Measurements from ENCODE around the gene PAFAH2.
A peak's percentile ranks its signal among the peaks of the same experiment; 100 is the strongest.

PAFAH2 gene

DNA sequence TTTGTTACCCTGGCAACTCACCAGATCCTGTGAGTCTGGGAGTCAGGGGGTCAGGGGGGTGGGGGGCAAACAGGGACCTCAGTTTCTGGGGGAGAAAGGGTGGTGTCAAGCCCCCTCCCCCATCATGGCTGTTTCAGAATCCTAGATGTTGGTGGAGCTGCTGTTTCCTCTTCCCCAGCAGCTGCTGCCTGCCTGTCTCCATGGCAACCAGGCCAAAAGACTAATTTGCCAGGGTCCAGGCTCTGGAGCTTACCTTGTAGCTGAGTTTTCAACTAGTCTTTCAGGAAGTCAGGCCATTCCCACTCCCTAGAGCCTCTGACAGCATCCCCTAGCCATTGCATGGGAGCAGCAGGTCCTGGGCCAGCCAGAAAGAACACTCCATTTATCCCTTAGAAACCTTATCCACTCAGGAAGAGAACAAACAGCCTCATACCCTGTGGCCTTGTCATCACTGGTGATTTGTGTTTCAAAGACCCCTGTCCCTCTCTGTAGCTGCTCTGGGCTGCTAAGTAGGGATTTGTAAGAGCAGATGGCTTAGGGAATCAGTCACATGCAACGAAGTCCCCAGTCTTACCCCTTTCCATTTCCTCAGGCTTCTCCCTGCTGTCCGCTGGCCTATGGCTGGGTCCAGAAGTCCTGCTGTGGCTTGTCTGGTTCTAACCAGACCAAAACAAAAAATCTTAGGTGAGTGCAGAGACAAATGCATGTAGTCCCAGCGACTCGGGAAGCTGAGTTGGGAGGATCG is 70.2 kb downstream of the PAFAH2 start:
- DNase-seq: peak in 1 of 2 experiments; percentile 56

DNA sequence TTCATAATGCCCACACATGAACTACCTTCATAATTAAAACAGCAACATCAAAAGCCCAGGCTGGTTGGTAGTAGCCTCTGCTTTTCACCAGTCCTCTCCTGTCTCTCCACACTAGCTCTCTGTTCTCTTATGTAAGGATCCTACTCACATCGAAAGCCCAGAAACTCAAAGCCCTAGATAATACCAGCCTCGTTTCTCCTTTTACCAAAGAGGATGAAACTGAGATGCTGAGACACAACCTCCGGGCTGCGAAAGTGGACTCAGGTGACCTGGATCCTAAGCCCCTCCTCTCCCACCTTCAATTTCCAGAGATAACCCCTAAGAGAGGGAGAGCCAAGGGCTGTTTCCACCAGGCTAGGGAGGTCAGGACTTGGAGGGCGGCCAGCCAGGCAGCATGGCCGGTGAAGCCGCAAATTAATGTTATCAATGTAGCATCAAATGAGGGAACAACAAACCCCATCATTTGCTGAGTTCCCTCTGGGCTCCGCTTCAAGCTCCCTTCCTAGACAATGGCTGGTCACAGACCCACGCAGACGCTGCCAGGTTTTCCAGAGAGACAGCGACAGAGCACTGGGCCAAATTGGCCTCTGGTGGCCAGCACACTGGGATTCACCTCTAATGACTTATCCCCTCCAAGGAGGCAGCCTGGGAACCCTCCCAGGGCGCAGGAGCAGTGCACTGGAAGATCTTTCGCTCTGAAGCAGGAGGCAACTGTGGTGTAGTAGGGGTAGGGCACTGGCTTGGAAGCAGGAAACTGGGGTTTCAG is 70.9 kb downstream of the PAFAH2 start:
- peak in 1 of 2 experiments; percentile 13 for DNase-seq

DNA sequence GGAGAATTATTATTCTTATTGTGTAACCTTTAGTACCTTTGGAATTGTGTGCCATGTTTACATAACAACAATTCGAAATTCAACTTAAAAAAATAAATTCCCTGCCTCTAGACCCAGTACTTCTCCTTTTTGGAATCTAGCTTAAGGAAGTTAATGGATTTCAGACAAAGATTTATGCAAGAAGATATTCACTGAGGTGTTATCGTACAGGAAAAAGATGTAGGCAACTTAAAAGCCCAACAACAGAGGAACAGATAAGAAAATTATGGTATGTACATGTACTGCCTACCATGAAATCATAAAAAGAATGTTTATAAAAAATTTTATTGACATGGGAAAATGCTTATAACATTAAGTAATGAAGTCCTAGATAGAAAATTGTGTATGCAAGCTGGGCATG is 73.4 kb downstream of the PAFAH2 start:
- DNase-seq: no peak

DNA sequence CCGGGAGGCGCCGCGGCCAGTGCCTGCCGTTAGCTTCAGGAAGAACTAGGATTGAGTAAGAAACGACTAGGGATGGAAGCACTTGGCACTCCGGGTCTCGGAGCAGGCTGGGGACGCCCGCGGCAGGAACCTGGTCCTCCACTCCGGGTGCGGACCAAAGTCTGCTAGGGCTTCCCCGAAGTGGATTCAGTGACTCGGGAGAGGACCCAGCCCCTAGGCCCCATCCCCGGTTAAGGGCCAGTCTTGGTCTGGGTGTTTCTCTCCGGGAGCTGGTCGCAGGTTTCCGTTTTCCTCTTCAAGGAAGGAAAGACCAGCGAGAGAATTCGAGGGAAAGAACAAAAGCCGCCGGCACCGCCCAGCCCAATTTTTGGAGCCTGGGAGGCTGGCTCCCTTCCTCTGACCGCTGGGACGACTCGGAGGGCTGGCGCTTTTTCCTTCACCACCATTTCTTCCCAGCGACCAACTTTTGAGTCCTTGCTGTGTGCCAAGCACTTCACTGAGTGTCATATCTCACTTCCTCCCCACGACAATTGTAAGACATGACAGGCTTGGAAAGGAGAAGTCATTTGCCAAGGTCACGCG is 74.8 kb downstream of the PAFAH2 start:
- DNase-seq: peak in 1 of 2 experiments; percentile 56

DNA sequence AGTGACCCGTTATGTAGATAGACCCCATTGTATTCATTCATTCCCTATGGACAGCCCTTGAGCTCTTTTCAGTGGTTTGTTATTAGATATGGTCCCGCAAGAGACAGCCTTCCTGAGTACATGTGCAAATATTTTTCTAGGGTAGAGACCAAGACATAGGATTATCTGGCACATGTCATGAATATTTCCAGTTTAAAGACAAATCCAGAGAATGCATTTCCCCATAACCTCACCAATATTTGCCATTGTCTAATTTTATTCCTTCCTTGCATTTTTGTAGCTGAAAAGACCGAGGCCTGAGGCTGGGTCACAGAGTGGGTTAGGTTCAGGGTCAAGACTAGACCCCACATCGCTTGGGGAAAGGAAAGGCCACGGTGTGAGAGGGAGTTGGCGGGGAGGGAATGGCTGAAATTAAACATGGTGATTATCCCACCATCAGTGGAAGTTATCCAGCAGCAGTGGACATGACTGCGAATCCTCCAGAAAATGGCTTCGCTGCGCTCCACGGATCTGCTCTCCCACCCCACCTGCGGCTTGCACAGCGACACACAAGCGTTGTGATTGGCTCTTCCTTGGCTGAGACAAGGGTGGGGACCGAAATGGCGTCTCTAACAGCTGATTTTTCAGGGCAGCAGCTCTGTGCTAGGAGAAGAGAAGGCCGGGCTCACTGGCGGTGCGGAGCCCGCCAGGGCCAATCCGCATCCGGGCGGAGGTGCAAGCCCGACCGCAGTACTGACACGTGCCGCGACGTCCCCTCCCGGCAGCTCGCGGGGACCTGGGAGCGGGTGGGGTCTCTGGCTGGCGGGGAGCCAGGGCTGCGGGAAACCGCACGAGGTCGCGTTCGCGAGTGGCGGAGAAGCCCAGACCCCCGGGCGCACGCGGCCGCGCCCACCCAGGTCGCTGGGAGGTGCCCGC is 75.5 kb downstream of the PAFAH2 start:
- DNase-seq: peak in 1 of 2 experiments; percentile 63

DNA sequence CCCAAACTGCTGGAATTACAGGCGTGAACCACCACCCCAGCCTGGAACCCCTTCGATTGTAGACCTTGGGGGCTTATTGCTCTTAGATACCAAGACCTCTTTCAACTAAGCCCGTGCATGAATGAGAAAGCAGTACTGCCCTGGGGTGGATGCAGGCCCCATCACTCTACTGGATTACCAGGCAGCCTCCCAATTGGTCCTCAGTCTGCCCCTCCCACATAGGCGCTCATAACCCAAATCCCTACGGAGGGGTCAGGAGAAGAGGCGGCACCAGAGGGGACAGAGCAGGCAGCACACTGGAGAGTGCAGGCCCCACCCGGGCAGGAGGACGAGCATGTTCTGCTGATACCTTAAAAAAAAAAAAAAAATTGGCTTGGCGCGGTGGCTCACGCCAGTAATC is 79.2 kb downstream of the PAFAH2 start:
- no peak for DNase-seq

DNA sequence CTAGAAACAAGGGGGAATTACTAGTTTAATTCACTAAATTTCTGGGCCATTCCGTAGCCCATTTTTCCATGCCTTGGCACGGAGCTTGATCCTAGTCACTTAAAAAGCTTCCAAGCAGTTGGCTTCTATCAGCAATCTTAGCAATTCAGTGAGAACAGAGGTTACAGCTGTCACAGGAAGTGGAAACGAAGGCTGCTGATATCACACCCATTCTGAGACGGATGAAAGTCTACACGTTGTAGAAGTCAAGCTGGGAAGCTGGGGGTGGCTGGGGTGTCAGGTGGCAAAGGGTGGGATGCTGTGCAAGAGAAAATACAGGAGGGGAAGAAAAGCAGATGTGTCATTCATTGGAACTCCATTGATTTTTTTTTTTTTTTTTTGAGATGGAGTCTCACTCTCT is 79.9 kb downstream of the PAFAH2 start:
- DNase-seq: no peak

DNA sequence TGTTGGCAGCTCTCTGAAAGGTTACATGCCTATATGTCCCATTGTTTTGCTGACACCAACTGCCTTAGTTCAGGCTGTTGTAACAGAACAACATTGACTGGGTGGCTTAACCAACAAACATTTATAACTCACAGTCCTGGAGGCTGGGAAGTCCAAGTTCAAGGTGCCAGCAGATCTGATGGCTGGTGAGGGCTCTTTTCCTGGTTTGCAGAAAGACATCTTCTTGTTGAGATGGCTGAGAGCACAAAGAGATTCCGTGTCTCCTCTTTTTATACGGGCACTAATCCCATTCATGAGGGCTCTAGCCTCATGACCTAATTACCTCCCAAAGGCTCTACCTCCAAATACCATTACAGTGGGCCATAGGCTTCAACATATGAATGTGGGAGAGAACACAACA is 81.4 kb downstream of the PAFAH2 start:
- no peak for DNase-seq

DNA sequence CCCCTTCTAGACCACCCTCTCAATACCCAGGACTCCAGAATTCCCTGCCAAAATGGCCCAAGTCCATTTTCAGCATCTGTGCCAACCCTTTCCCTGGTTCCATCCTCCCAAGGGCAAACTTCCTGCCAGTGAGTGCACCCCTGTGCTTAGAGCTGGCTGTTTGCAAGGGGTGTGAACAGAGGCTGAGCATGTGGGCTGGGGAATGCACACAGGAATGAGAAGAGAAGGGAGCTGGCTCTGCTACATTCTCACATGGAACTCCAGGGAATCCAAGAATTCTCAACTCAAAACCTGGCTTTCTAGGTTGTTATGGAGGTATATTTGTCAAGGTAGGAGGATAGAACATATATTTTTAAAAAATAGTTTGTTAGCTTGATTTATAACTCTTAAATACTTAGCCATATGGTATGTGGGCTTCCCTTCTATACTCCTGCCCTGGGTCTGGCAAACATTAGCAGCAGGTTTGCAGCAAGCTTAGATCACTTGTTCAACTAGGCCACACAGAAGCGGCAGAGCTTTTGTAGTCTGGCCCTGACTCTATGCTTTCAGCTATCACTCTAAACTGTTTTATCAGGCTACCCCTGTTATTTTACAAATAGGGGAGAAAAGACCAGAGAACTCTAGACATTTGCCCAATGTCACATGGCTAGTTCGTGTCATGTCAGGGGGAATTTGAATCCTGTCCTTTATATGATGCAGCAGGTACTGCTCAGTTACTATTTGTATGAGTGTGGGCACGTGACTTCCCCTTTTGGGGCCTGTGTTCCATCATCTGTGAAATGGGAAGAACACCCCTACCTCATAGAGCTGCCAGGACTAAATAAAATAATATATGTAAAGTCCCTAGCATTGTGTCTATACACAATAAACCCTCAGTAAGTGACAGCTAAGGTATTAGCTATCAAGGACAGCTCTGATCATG is 83.5 kb downstream of the PAFAH2 start:
- DNase-seq: no peak

DNA sequence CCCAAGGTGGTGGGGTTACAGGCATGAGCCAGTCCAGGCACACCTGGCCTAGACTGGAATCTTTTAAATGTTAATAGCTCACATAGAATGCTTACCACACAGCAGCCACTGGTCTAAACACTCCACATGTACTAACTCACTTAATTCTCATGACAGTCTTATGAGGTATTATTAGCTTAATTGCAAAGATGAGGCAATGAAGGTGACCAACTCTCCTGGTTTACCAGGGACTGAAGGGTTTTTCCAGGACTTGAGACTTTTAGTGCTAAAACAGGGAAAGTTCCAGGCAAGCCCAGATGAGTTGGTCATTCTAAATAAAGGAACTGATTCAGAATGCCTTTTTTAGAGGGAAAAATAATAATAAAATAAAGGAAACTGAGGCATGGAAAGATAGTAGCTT is 84.7 kb downstream of the PAFAH2 start:
- no peak for DNase-seq

DNA sequence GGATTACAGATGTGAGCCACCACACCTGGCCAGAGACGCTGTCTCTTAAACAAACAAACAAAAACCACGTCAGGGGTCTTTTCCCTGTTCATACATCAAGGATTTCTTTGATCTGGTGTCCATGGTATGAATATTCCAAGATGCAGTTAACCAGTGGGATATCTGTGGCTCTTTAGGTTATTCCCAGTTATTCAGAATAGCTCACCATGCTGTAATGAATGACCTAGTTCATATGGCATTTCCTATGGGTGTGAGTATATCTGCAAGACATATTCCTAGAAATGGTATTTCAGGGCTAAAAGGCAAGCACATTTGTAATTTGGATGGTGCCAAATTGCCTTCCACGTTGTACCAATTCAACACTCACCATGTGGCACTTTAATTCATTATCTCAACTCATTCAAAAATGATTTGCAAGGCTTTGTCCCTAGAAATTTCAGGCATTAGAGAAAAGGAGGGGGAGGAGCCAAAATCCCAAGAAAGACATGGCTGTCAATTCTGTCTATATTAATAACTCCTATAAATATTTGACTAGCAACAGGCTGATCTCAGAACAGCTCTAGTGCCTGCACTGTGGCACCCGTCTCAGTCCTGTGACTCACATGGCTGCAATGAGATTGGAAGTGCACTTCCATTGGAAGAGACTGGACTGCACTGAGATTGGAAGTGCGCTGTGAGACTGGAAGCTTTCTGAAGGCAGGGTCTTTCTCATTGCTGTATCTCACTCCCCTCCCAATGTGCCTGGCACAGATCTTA is 85.6 kb downstream of the PAFAH2 start:
- no peak for DNase-seq

DNA sequence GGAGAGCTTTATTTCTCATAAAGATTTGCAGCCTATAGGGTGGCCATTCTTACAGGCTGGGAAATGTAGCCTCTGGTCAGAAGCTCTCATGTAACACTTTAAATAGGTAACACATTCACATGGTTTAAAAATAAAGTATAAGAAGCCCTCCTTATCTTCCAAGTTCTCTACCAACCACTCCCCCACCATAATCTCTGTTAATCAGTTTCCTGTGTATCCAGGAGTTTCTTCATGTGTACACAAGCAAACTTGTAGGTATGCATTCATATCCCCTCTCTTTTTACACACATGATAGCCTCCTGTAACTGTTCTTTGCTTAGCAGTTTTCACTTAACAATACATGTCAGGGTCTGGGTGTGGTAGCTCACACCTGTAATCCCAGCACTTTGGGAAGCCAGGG is 86.7 kb downstream of the PAFAH2 start:
- DNase-seq: no peak
